Activated naive CD8-positive, alpha-beta T cell treated with anti-CD3 and anti-CD28 coated beads, Interleukin-2, amount 50 U/mL, for 16 hours (primary cell): ENCODE measurements around the gene KCNJ5.

ENCODE experiments used
- DNase-seq: peaks from one replicate; pipeline ENCODE4 v3.0.0-alpha.2; 2020; ENCODE audit warnings: low read depth, low spot score

KCNJ5 gene

DNA sequence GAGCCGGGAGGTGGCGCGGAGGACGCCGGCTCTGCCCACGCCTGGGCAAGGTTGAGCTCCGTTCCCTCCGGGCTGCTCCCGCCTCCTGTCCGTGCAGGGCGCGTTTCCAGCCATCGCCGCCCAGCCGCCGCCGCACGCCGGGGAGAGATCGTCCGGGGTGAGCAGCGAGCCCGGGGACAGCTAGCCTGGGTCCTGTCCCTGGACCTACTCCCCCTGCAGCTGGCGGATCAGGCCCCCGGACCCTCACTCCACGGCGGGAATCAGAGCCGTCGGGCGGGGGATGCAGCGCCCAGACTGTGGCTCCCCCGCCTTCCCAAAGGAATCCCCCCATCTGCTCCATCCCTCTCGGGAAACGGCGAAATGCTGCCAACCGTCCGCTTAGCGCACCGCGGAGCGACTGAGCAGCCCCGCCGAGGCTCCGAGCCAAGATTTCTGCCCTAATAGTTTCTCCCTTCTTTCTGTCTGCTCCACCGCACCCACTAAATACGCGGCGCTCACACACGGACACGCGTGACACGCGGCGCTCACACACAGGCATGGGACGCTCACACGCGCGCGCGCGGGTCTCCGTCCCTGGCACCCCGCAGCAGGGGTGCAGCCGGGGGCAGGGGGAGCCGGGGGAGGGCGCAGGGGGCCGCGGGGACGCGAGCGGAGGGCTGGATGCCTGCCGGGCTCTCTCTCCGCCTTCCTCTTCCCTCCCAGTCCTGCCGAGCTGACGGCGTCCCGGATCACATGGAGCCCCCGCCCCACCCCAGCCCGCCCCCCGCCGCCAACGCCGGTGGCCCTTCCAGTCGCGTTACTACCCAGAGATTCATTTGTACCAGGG is at the start of gene KCNJ5:
KCNJ5 (plus strand) TSS at position 814 of the 826 bp plus-strand sequence. CDS start 19,918 bp downstream, outside the sequence.
- no peak for DNase-seq

DNA sequence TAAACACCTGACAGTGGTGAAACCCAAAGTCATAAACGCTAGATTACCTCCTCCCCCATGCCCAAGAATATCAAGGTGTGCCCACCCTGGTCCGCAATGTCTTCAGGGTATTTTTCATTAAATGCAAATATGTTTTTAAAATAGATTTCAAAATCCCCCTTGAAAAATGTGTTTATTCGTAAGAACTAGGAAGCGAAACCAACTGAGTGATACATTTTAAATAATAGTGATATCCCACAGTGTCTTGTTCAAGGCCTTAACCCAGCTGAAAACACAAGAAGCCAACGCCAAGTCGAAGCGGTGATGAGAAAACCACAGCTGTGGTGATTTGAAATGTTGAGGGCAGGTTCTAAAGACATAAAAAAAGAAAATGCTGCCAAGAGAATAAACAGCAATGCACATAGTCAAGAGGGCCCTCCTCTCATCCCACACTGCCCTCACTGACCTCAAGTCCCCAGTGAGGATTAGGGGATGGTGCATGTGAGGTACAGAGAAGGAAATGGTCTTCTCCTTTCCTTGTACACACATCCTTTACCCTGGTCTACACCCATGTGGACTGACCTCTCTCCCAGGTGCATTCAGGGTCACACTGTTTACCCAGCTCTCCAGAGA is 49.6 kb upstream of the KCNJ5 start:
- no peak for DNase-seq

DNA sequence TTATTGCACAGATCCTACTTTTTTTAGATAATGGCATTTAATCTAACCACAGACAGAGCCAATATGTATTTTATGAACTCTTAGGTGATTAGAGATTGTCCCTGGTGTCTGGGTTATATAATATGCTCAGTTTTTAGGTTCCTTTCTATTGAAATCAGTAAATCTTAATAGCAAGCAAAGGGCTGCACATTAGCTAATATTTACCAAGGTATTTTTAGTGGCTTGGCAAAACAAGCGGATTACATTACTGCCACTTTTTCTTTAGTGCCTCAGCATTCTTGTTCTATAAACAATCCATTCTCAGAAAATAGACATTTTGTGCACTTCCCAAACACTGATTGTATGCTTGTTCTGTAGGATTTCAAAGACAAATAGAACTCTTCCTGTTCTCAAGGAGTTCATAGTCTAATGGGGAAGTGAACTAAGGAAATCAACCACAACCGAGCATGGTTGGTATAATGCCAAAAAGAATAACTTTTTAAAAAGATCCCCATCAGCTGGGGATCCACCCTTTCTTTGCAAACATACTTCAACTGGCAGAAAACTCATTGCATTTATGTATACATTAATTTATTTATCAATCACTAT is 47.9 kb upstream of the KCNJ5 start:
- no peak for DNase-seq

DNA sequence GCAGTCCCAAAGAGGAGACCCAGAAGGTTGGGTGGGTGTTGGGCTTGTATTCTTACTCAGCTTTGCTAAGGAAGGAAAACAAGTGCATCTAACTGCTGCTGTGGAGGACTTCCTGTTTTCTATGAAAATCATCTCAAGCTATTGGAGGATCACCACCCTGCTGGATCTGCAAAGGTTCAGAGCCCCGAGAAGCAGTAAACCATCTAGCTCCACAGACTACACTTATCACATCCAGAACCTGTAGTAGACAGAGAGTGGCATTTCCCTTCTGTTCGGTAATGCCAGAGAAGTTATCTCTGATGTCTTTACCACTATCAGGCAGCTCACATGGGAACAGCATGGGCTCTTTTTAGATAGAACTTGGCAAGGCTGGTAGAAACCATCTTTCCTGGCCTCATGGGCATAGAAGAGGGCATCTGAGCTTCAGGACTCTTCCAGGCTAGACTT is 45.8 kb upstream of the KCNJ5 start:
- DNase-seq = no peak

DNA sequence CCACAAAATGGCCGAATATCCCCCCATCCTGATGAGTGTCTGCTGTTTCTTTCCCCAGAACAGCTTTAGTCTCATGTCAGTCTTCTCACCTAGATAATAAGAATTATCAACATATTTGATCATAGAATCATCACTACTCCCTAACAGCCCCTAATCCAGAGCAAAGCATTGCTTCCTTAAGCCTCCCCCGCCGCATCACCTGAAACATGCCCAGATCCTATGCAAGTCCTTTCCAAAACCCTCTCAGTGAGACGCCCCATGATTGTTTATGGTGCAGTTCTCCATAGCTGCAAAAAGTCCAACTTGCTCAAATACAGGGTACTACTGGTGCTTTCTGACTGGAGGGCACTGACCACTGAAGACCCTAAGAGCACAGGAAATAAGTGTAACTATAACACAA is 44.2 kb upstream of the KCNJ5 start:
- DNase-seq = no peak

DNA sequence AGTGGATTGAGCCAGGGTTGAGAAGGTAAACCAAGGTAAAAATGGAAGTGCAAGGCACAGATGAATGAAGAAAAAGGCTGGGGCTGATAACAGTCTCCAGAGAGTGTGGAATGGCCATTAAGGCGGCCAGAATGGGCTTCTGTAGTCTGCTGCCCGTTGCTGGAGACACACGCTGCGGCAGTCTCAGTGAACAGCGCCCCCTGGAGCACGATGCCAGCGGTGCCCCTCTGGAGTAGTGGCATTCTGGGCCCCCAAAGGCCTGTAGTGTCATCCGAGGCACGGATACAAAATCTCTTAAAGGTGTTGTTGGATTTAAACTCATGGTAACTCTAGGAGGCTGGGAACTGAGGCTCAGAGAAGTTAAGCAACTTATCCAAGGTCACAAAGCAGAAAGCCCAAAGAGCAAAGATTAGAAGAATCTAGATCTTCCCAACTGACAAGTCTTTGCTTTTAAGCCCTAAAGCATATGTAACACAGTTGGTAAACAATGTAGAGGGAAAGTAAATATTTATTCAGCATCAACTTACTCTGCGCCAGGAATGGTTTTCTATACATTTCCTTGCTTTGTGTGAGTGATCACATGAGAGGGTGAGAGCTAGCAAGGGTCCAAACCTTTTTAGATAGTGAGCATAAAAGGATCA is 42.2 kb upstream of the KCNJ5 start:
- peak; percentile 16 for DNase-seq

DNA sequence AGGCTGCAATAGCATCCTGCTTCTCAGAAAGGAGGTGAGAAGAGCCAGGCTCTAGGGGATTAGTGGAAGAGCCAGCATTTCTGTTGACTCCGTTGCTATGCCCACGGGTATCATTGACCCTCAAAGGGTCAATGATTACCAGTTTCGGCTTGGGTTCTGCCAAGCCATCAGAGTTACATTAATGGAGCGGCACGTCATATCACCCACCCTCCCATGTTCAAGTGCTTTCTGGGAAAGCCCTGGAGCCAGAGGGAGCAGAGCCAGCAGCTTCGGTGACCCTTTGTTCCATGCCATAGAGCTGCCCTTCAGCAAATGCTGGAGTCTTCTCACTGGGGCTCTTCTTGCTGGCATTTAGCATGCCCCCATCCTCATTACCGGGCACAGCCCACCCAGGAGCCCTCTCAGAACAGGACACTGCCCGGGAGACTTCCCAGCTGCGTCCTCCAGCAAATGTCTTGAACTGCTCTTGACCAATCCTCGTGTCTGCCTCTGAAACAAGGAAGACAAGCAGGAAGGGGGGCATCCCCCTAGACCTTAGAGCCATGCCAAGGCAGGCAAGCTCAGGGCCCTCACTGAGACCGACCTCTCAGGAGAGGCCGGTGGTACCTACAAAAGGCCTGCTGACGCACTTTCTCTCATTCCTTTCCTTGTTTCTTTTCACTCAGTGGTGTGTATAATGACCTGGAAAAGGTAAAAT is 38.7 kb upstream of the KCNJ5 start:
- DNase-seq = no peak

DNA sequence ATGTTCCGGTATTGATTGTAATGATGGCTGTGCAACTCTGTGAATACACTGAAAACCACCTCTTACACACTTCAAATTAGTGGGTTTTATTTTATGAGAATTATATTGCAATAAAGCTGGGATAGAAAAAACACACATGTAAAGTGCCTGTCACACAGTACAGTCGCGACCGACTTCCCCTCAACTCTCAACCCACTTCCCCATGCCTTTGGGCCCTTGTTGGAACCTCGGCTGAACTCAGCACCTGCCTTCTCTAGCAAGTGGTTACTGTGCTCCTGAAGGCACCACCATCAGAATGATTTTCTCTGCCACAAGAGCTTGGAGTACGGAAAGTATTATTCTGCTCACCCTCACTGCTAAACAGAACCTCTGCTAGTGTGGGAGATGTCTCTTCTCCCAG is 37.6 kb upstream of the KCNJ5 start:
- no peak for DNase-seq

DNA sequence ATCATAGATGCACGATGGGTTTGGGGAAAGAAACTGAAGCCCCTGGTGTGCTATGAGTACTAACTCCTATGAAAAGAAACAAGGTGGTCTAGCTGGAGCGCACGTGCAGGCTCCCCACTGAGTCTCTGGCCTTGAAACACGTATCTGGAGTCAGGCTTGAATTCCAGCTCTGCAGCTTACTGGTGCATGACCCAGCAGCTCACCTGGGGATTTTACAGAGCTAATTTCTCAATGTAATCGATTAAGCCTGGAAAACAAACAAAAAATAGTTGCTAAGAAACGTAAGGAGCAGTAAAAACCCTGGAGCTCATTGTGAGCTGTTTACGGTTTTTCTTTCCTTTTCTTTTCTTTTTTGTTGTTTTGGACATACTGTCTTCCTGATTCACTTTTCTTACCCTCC is 36.3 kb upstream of the KCNJ5 start:
- no peak for DNase-seq

DNA sequence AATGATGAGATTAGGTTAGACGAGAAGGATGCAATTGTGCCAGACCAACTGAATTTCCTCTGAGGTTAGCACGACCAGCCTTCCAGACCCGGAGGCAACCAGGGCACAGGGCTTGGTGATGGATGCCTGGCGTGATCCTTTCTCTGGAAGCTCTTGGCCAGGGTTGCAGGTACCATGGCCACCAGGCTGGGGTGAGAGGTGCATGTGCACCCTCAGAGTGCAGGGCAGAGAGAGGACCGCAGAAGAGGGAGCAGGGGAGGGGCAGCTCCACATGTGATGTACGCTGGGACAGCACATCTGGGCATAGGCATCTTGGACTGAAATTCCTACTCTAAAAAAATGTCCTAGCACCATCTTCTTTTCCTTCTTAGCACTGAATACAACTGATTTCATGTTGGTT is 34.9 kb upstream of the KCNJ5 start:
- no peak for DNase-seq

DNA sequence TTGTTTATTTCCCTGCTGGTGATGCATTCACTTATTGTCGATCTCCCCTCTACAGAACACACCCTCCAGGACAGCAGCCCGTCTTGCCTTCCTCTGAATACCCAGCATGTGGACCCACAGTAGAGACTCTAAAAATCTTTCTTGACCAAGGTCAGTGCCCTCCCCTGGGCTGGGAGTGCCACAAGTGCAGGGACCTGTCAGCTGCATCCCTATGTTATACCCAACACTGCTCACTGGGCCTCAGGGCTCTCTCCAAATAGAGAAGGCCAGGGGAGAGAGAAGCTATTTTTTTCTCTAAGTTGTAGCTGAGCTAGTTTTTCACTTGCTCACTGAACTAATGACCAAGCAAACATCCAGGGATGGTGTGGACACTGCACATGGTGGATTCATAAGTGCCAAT is 33.8 kb upstream of the KCNJ5 start:
- DNase-seq = no peak

DNA sequence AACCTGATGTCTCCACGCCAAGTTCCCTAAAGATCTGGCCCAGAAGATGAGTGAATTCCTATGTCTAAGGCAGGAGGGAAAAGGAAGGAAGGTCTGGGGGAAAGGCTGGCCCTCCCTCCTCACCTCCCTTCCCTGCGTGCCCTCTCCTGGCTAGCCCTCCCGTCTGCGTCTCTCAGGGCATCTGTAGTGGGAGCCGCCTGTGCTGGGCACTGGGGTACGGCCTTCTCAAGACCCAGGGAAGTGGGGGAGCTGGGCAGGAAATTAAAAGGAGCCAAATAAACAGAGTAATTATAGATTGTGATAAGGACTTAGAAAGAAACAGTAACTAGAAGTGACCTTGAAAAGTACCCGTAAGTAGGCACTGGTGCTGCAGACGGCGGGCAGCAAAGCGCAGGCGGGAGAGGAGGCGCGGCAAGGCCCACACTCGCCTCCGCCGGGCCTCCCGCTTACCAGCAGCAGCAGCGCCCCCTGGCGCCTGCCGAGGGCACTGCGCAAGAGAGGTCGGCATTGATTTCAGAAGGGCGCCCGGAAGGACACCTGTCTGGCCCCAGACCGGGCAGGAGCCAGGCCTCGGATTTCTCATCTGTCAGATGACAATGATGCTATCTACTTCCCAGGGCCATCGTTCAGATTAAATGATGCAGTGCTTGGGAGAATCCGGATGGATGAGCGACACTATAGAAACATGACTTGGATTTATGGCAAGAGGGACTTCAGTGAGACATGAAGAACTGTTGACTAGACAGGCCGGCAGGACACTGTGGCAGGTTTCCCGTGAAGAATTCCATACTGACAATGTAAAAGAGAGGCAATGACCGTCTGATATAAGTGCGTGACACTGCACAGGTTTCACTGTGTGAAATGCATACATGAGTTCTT is 31.4 kb upstream of the KCNJ5 start:
- DNase-seq = peak; percentile 39

DNA sequence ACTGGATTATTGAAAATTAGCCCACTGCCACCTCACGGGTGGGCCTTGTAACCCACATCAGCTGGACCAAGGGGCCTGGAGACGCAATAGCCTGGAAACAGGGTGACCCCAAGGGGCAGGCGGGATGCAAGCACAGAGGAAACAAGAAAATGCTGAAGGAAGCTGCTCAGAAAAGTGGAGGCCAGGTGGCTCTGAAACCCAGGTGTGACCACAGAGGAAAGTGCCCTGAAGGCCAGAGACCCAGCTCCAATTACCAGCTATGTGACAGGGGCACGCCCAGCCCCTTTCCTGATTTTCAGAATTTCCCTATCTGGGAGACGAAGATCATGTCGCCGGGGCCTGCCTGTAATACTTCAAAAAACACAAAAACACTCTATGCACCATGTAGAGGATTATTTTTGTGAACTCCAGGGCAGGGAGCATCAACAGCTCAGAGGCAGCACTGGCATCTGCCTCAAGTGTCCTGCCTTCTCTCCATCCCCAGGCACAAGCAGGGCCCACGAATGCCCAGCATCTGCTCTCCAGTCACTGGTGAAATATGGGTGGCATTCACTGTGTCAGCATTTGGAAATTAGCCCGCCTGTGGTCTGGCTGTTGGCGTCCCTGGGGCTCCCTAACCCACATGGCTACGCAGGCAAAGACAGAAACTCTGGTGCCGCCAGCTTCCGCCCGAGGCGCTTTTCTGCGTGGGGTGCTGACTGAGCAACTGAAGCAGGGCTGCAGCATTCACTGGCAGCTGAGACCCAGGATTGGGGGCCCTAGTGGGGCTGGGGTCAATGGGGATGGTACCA is 30.4 kb upstream of the KCNJ5 start:
- no peak for DNase-seq

DNA sequence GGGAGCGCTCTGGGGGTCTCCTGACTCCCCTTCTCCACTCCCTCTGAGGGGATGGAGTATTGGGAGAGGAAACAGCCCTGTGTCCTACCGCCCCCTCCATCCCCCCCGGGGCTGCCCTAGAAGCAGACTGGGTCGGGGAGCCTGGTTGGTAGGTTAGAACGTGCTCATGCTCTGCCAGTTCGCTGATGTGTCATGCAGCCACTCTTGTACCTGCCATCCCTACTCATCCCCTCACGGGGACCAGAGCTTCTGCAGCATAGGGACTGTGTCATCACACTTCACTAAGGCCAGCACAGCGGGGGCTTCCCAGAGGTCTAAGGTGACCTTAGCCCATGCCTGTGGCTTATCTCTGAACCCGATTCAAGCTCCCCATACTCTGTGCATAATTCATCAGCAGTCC is 28.8 kb upstream of the KCNJ5 start:
- DNase-seq = no peak

DNA sequence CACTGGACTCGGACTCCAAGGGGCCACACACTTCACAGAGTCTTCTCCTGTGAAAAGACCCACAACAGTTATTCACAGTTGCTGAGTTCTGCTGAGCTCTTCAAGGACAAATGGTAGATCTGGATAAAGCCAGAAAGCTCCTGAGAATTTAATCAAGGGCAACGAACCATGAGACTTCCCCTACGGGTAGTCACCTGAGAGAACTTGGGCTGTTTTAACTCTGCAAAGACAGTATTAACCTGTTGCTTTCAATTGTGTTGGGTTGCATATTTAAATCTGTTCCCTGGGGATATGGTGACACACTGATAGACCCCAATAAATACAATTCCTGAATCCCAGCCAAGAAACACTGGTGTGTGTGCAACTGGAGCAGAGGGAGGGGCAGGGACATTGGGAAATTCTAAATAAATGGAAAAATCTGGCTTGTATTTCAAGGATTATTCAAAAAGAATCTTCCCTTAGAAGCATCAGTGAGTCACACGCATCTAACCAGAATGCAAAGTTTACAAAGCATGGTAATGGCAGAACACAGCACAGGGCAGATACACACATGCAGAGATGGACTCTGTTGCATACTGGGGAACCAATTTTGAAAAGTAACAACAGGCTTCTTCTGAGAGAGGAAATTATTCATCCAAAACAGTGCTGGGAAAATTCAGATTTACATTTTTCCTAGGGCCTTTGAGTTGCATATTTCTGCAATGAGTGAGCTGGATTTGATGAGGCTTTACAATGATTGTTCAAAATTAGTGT is 28.1 kb upstream of the KCNJ5 start:
- no peak for DNase-seq

DNA sequence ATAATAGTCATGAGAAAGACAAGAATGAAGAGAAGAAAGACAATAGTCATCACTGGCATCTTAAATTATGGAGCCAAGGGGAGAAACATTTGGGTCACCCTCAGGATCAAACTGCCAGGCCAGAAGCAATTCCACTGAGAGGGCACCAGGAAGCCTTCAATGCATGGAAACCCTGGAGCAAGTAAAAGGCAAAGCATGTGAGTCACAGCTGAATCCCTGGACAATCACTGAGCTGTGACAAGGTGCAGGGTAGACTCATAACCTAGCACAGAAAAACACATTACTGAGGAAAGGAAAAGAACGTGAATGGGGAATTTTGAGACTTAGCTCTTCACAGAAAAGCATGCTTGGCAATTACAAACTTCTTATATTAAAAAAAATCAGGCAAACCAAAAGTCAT is 25.7 kb upstream of the KCNJ5 start:
- no peak for DNase-seq

DNA sequence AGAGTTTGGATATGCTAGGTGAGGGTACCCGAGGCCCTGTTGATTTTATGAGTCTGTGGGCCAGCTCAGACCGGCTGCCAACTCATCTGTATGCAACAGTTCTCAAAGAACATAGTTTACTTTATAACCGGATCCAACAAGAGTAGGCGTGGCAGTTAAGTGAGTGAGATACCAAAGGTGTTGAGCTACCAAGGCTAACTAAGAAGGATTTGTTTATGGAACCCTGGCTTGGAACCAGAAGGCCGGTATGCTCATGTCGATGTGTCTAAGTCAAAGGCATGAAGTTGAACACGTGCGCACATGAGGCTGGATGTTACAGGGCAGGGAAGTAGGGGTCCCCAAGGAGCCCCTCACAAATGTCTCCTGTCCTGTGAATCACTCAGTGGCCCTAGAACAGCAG is 23.9 kb upstream of the KCNJ5 start, which contains the start of gene KCNJ1:
KCNJ1 (minus strand) TSS at position 20 of the 400 bp plus-strand sequence. CDS start 27,053 bp downstream, outside the sequence.
- no peak for DNase-seq

DNA sequence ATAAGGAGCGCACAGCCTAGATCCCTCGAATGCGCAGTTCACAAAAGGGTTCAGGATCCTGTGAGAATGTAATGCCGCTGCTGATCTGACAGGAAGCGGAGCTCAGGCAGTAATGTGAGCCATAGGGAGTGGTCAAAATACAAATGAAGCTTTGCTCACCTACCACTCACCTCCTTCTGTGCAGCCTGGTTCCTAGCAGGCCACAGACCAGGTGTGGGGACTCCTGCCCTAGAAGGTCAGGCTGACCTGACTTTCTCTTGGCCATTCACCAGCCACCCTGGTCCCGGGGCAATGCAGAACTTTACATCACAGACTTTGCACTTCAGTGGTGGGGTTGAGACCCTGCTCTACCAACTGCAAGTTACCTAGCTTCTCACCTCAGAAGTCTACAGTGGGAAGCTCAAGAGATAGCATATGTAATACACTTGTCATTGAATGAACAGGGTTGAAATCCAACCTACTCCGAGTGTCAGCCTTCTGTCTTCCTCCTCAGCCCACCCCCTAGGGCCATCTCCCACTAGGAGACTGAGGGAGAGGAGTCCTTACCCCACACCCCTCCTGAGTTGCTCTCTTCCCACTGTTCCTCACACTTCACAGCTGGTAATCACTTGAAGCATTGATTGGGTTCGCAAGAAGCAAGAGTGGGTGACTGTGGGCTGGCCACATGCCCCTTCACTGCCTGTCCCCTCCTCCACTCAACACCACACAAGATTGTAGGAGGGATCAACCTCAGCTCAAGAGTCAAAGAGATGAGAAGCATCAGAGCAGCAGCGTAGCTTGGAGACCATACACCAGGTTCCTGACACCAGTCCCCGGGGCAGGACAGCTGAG is 22.1 kb upstream of the KCNJ5 start:
- DNase-seq = no peak
